GM19324 (cell line): ENCODE data around the gene ANKRD49.
"Not testable (repeated sequence)": the region's sequence is repeated elsewhere in the genome, so short reads cannot be mapped to it uniquely, and the experiment has no call there.

Source experiments
- ATAC-seq: cut with Tn5 transposase; IDR thresholded peaks from one replicate; pipeline ENCODE4 v1.9.1; 2021; ENCODE audit warnings: mild to moderate bottlenecking, moderate library complexity; ENCODE audit not compliant: unreplicated experiment, low FRiP score

The ANKRD49 gene

GRCh38 chr11:94504689-94505293, 11.0 kb downstream of the ANKRD49 start:
- ATAC-seq: no peak

- not testable (repeated sequence) for ATAC-seq
Measured at GRCh38 chr11:94506513-94506912, 12.7 kb downstream of the ANKRD49 start.

- no peak for ATAC-seq
Measured at GRCh38 chr11:94507485-94507884, 13.7 kb downstream of the ANKRD49 start.

GRCh38 chr11:94511932-94512781, 18.4 kb downstream of the ANKRD49 start, which contains the start of gene C11orf97:
C11orf97 (plus strand) TSS chr11:94512461; CDS start chr11:94512529, 68 bp downstream.
- ATAC-seq: peak; percentile 97

GRCh38 chr11:94513091-94513490, 19.3 kb downstream of the ANKRD49 start:
- ATAC-seq: no peak

- no peak for ATAC-seq
Measured at GRCh38 chr11:94515398-94515797, 21.6 kb downstream of the ANKRD49 start.

GRCh38 chr11:94516725-94517124, 22.9 kb downstream of the ANKRD49 start:
- no peak for ATAC-seq

- ATAC-seq: no peak
Measured at GRCh38 chr11:94518300-94518699, 24.5 kb downstream of the ANKRD49 start.

GRCh38 chr11:94519478-94520084, 25.8 kb downstream of the ANKRD49 start:
- no peak for ATAC-seq

GRCh38 chr11:94521684-94522083, 27.9 kb downstream of the ANKRD49 start:
- no peak for ATAC-seq

GRCh38 chr11:94524341-94524740, 30.6 kb downstream of the ANKRD49 start:
- no peak for ATAC-seq

- ATAC-seq: no peak
Measured at GRCh38 chr11:94525546-94526324, 32.0 kb downstream of the ANKRD49 start.

- ATAC-seq: no peak
Measured at GRCh38 chr11:94526645-94527438, 33.1 kb downstream of the ANKRD49 start.

- no peak for ATAC-seq
Measured at GRCh38 chr11:94528551-94528950, 34.8 kb downstream of the ANKRD49 start.

- no peak for ATAC-seq
Measured at GRCh38 chr11:94532211-94532610, 38.4 kb downstream of the ANKRD49 start.

- no peak for ATAC-seq
Measured at GRCh38 chr11:94533206-94533605, 39.4 kb downstream of the ANKRD49 start.

- no peak for ATAC-seq
Measured at GRCh38 chr11:94533696-94534630, 40.2 kb downstream of the ANKRD49 start.

- no peak for ATAC-seq
Measured at GRCh38 chr11:94536386-94536785, 42.6 kb downstream of the ANKRD49 start.
